HEK293T (cell line): Measurements from ENCODE around the gene KLHL1.

ENCODE experiments used
- CTCF ChIA-PET: fragments of 350-600 bp; formaldehyde crosslinking; extraction: SDS; loops from one replicate; lab custom pipeline; 2021; ENCODE audit warnings: antibody characterized with exemption, inconsistent platforms; lab: Yijun Ruan, JAX
- POLR2A ChIA-PET: fragments of 350-600 bp; formaldehyde crosslinking; extraction: SDS; loops from one replicate; lab custom pipeline; 2020; ENCODE audit warnings: antibody characterized with exemption, inconsistent platforms; lab: Yijun Ruan, JAX
- DNase-seq: peaks from one replicate; pipeline ENCODE4 v3.0.0; 2012; ENCODE audit warnings: mixed read lengths; ENCODE audit errors: extremely low spot score
- ARNT ChIP-seq: fragments of 450-650 bp; IDR thresholded peaks from 2 replicates; pipeline ENCODE4 v1.6.1; 2017; ENCODE audit warnings: mild to moderate bottlenecking
- BHLHE40 ChIP-seq: fragments of 450-650 bp; IDR thresholded peaks from 2 replicates; pipeline ENCODE4 v1.6.1; 2016; ENCODE audit warnings: mild to moderate bottlenecking, moderate library complexity, borderline replicate concordance
- CTBP1 ChIP-seq: fragments of 450-650 bp; IDR thresholded peaks from 2 replicates; pipeline ENCODE4 v1.6.1; 2016; ENCODE audit warnings: borderline replicate concordance
- ELF4 ChIP-seq: fragments of 450-650 bp; IDR thresholded peaks from 2 replicates; pipeline ENCODE4 v1.6.1; 2017; ENCODE audit warnings: antibody characterized with exemption
- FOXA1 ChIP-seq: fragments of 450-650 bp; IDR thresholded peaks from 2 replicates; pipeline ENCODE4 v1.6.1; 2016; ENCODE audit warnings: mild to moderate bottlenecking
- FOXK2 ChIP-seq: fragments of 450-650 bp; IDR thresholded peaks from 2 replicates; pipeline ENCODE4 v1.6.1; 2016; ENCODE audit warnings: mild to moderate bottlenecking
- FOXM1 ChIP-seq: fragments of 450-650 bp; IDR thresholded peaks from 2 replicates; pipeline ENCODE4 v1.6.1; 2017; ENCODE audit warnings: mild to moderate bottlenecking, borderline replicate concordance
- HDGF ChIP-seq: fragments of 450-650 bp; IDR thresholded peaks from 2 replicates; pipeline ENCODE4 v1.6.1; 2017; ENCODE audit warnings: antibody characterized with exemption, borderline replicate concordance
- L3MBTL2 ChIP-seq: fragments of 450-650 bp; conservative IDR thresholded peaks from 2 replicates; pipeline ENCODE4 v1.6.1; 2016; ENCODE audit warnings: mild to moderate bottlenecking
- LEF1 ChIP-seq: fragments of 450-650 bp; IDR thresholded peaks from 2 replicates; pipeline ENCODE4 v1.6.1; 2017; ENCODE audit warnings: mild to moderate bottlenecking, borderline replicate concordance
- NFRKB ChIP-seq: fragments of 450-650 bp; IDR thresholded peaks from 2 replicates; pipeline ENCODE4 v1.6.1; 2016; ENCODE audit warnings: mild to moderate bottlenecking, moderate library complexity
- PKNOX1 ChIP-seq: fragments of 450-650 bp; IDR thresholded peaks from 2 replicates; pipeline ENCODE4 v1.6.1; 2016
- SP1 ChIP-seq: fragments of 450-650 bp; IDR thresholded peaks from 2 replicates; pipeline ENCODE4 v1.6.1; 2017
- SUZ12 ChIP-seq: fragments of 450-650 bp; IDR thresholded peaks from 2 replicates; pipeline ENCODE4 v1.6.1; 2016; ENCODE audit warnings: mild to moderate bottlenecking
- TARDBP ChIP-seq: fragments of 450-650 bp; IDR thresholded peaks from 2 replicates; pipeline ENCODE4 v1.6.1; 2016
- ZNF384 ChIP-seq: fragments of 450-650 bp; IDR thresholded peaks from 2 replicates; pipeline ENCODE4 v1.6.1; 2016

The KLHL1 gene

GRCh38 chr13:69950160-69950559 is 158.1 kb downstream of the KLHL1 start:
- POLR2A ChIA-PET: no interaction called here
- DNase-seq: no peak

GRCh38 chr13:69948016-69948415 is 160.2 kb downstream of the KLHL1 start:
- ChIA-PET POLR2A (no interaction called here), CTCF (no interaction called here)
- no peak for TF ChIP-seq FOXK2
- TF ChIP-seq SP1: no peak
- TF ChIP-seq PKNOX1: no peak
- no peak for TF ChIP-seq FOXA1
- no peak for TF ChIP-seq ARNT
- TF ChIP-seq NFRKB: no peak
- no peak for TF ChIP-seq LEF1
- TF ChIP-seq TARDBP: no peak
- TF ChIP-seq HDGF: no peak
- TF ChIP-seq CTBP1: no peak
- no peak for TF ChIP-seq ELF4
- TF ChIP-seq ZNF384: no peak
- TF ChIP-seq SUZ12: no peak
- no peak for DNase-seq

More at GRCh38 chr13:69950160-69950559, 158.1 kb downstream of the KLHL1 start:
- CTCF ChIA-PET: no interaction called here
- TF ChIP-seq SUZ12: no peak
- no peak for TF ChIP-seq ELF4
- no peak for TF ChIP-seq PKNOX1
- no peak for TF ChIP-seq ARNT
- no peak for TF ChIP-seq HDGF
- no peak for TF ChIP-seq L3MBTL2
- TF ChIP-seq TARDBP: no peak
- TF ChIP-seq FOXA1: no peak
- TF ChIP-seq SP1: no peak
- no peak for TF ChIP-seq BHLHE40
- no peak for TF ChIP-seq NFRKB
- no peak for TF ChIP-seq CTBP1
- TF ChIP-seq FOXK2: no peak
- no peak for TF ChIP-seq FOXM1
- no peak for TF ChIP-seq ZNF384
- TF ChIP-seq LEF1: no peak

DNA sequence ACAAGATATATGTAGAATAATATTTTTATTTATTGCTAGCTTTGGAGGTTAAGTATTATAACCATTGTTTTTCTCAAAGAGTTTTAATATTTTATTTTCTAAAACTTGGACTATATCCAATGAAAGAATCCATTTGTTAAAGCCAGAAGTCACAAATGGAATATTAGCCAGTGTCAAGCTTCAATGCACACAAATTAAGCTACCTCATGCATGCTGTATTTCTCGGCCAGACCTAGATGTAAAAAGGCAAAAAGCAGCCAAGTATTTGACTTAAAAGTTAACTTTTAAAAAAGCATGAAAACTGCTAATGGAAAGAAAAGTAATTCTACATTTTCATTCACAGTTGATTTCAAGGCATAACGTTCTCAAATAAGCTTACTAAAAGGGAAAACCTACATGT is 160.7 kb downstream of the KLHL1 start:
- TF ChIP-seq ZNF384: no peak
- TF ChIP-seq NFRKB: no peak
- TF ChIP-seq FOXK2: no peak
- TF ChIP-seq HDGF: no peak
- no peak for TF ChIP-seq ELF4
- TF ChIP-seq ARNT: no peak
- no peak for TF ChIP-seq LEF1
- ChIA-PET POLR2A (no interaction called here), CTCF (no interaction called here)
- DNase-seq: no peak

- POLR2A ChIA-PET: no interaction called here
- DNase-seq: no peak
- TF ChIP-seq FOXM1: no peak
- TF ChIP-seq ARNT: no peak
- TF ChIP-seq FOXK2: no peak
- TF ChIP-seq LEF1: no peak
- no peak for TF ChIP-seq L3MBTL2
- no peak for TF ChIP-seq TARDBP
- TF ChIP-seq ELF4: no peak
- TF ChIP-seq ZNF384: no peak
- no peak for TF ChIP-seq CTBP1
- no peak for TF ChIP-seq PKNOX1
- TF ChIP-seq FOXA1: no peak
- no peak for TF ChIP-seq NFRKB
- TF ChIP-seq SUZ12: no peak
- no peak for TF ChIP-seq HDGF
- no peak for TF ChIP-seq BHLHE40
- TF ChIP-seq SP1: no peak
- CTCF ChIA-PET: interaction anchor here (0.6 kb wide), 1 partner anchor 87 kb away, joined by 4 read pairs; no protein-coding TSS in a partner anchor
Measured at GRCh38 chr13:69946511-69946910, 161.7 kb downstream of the KLHL1 start.

GRCh38 chr13:69935043-69935442 is 173.2 kb downstream of the KLHL1 start:
- peak; percentile 32 for DNase-seq
- ChIA-PET CTCF (interaction anchor here (0.7 kb wide), 1 partner anchor 10 kb away, joined by 3 read pairs; no protein-coding TSS in a partner anchor), POLR2A (no interaction called here)
- TF ChIP-seq BHLHE40 (no peak), FOXA1 (no peak), TARDBP (no peak)

DNA sequence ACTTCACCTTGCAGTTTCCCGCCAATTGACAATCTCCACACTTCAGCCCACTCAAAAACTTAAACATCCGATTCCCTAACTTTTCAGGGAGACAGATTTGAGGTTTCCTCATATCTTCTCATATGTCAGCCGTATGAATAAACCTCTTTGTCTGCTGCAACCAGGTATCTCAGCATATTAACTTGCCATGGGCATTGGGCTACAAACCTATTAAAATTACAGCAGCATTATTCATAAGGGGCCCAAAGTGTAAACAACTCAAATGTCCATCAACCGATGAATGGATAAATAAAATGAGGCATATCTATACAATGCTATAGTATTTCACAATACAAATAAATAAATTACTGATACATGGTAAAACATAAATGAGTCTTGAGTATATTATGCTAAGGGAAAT is 180.0 kb downstream of the KLHL1 start:
- CTCF ChIA-PET: interaction anchor here (0.6 kb wide), 1 partner anchor 12 kb away, joined by 3 read pairs; no protein-coding TSS in a partner anchor
- POLR2A ChIA-PET: no interaction called here
- DNase-seq: no peak
- TF ChIP-seq ZNF384: no peak

DNA sequence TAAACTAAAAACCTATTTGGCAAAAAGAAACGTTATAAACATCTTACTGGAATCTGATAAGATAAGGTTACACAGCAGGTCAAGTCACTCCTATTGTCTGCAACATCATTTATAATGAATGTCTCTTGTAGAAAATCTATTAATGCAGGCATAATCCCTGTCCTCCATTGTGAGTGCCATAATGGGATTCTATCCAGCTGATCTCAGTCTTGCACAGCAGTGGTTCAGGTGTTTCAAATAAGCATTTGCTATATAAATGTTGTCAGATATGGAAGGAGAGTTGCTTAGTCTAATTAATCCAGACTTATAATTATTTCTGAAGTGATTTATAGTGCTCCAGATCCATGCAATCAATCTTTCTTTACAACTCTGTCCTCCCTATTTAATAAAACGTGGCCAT is 187.1 kb downstream of the KLHL1 start:
- TF ChIP-seq PKNOX1 (peak; percentile 24), SUZ12 (no peak)
- DNase-seq: no peak
- ChIA-PET POLR2A (no interaction called here), CTCF (no interaction called here)
